ENCODE data around the gene ZNF236. TPM values are rescaled to one million over a fixed set of nuclear protein-coding genes. Genes with fewer than 3 reads are reported as not detected.

ZNF236 gene
- total RNA-seq, 1 donor from 2014 or later = 11.5 TPM

GRCh38 chr18:76914314-76914713, 92.0 kb downstream of the ZNF236 start:
- no peak overlapping the region for H2AFZ ChIP-seq (replicated peaks)
- no peaks in the 10 kb centered on the region for H3K9me3 Mint-ChIP-seq

GRCh38 chr18:76914796-76915195, 92.4 kb downstream of the ZNF236 start:
- no peak overlapping the region for H3K4me3 ChIP-seq
- H3K4me2 ChIP-seq = no peak overlapping the region
- H3K4me3 Mint-ChIP-seq = no peak overlapping the region
- H3K4me1 Mint-ChIP-seq = no peaks in the 10 kb centered on the region
- peaks cover 16% of the 10 kb centered on the region for H3K36me3 Mint-ChIP-seq
- no peaks in the 10 kb centered on the region for H3K4me1 ChIP-seq
- no peaks in the 10 kb centered on the region for H4K20me1 ChIP-seq (ENCODE audit: low read depth)
- no peak for TF ChIP-seq EZH2 (IDR thresholded peaks at IDR 0.05)
- no peak for TF ChIP-seq CTCF (IDR thresholded peaks at IDR 0.05)
- TF ChIP-seq EZH2phosphoT487 (IDR thresholded peaks at IDR 0.05) = no peak
- H3K27me3 Mint-ChIP-seq (ENCODE audit: insufficient read depth, low read depth) = no peaks in the 10 kb centered on the region
- H3K9ac ChIP-seq = no peak overlapping the region
- H3K27me3 ChIP-seq = no peaks in the 10 kb centered on the region
- H3F3A ChIP-seq (ENCODE audit: low read depth) = no peaks in the 10 kb centered on the region
- no peak overlapping the region for H2AFZ ChIP-seq (replicated peaks)
- H3K9me3 Mint-ChIP-seq = no peaks in the 10 kb centered on the region
- no peaks in the 10 kb centered on the region for H3K79me2 ChIP-seq (ENCODE audit: low read depth)
- no peaks in the 10 kb centered on the region for H3K36me3 ChIP-seq
- H3K27ac ChIP-seq = no peak overlapping the region
- no peaks in the 10 kb centered on the region for H3K9me3 ChIP-seq (ENCODE audit: low read depth)
- H3K27ac Mint-ChIP-seq = no peak overlapping the region
- no peak for DNase-seq (ENCODE audit: low spot score)

More at GRCh38 chr18:76914314-76914713, 92.0 kb downstream of the ZNF236 start:
- H3K9me3 ChIP-seq (ENCODE audit: low read depth) = no peaks in the 10 kb centered on the region
- TF ChIP-seq EZH2 (IDR thresholded peaks at IDR 0.05) = no peak
- no peaks in the 10 kb centered on the region for H3K27me3 ChIP-seq
- H3K4me2 ChIP-seq = no peak overlapping the region
- no peaks in the 10 kb centered on the region for H3K4me1 ChIP-seq
- no peaks in the 10 kb centered on the region for H4K20me1 ChIP-seq (ENCODE audit: low read depth)
- Mint-ChIP-seq H3K4me1 (no peaks in the 10 kb centered on the region), H3K27me3 (ENCODE audit: insufficient read depth, low read depth) (no peaks in the 10 kb centered on the region), H3K36me3 (peaks cover 13% of the 10 kb centered on the region), H3K4me3 (no peak overlapping the region), H3K27ac (no peak overlapping the region)
- H3K9ac ChIP-seq = no peak overlapping the region
- H3K79me2 ChIP-seq (ENCODE audit: low read depth) = no peaks in the 10 kb centered on the region
- H3K36me3 ChIP-seq = no peaks in the 10 kb centered on the region
- no peak for DNase-seq (ENCODE audit: low spot score)
- no peak overlapping the region for H3K4me3 ChIP-seq
- H3K27ac ChIP-seq = no peak overlapping the region
- H3F3A ChIP-seq (ENCODE audit: low read depth) = no peaks in the 10 kb centered on the region

GRCh38 chr18:76915456-76915855, 93.1 kb downstream of the ZNF236 start:
- H3K27me3 ChIP-seq = no peaks in the 10 kb centered on the region
- H3K9me3 ChIP-seq (ENCODE audit: low read depth) = no peaks in the 10 kb centered on the region
- Mint-ChIP-seq H3K27ac (no peak overlapping the region), H3K36me3 (peaks cover 16% of the 10 kb centered on the region), H3K4me1 (no peaks in the 10 kb centered on the region), H3K9me3 (no peaks in the 10 kb centered on the region), H3K4me3 (no peak overlapping the region), H3K27me3 (ENCODE audit: insufficient read depth, low read depth) (no peaks in the 10 kb centered on the region)
- no peaks in the 10 kb centered on the region for H3K36me3 ChIP-seq
- no peak overlapping the region for H3K9ac ChIP-seq
- no peak overlapping the region for H3K4me2 ChIP-seq
- no peak overlapping the region for H3K27ac ChIP-seq
- no peaks in the 10 kb centered on the region for H3K4me1 ChIP-seq
- no peak overlapping the region for H3K4me3 ChIP-seq
- no peak for DNase-seq (ENCODE audit: low spot score)
- no peaks in the 10 kb centered on the region for H3K79me2 ChIP-seq (ENCODE audit: low read depth)
- no peaks in the 10 kb centered on the region for H4K20me1 ChIP-seq (ENCODE audit: low read depth)
- no peaks in the 10 kb centered on the region for H3F3A ChIP-seq (ENCODE audit: low read depth)
- H2AFZ ChIP-seq (replicated peaks) = no peak overlapping the region
- TF ChIP-seq EZH2phosphoT487 (IDR thresholded peaks at IDR 0.05) = no peak
- TF ChIP-seq EZH2 (IDR thresholded peaks at IDR 0.05) = no peak
- no peak for TF ChIP-seq CTCF (IDR thresholded peaks at IDR 0.05)

- Histone ChIP-seq H4K20me1 (ENCODE audit: low read depth) (no peaks in the 10 kb centered on the region), H2AFZ (replicated peaks) (no peak overlapping the region), H3K27me3 (no peaks in the 10 kb centered on the region), H3K79me2 (ENCODE audit: low read depth) (no peaks in the 10 kb centered on the region), H3K36me3 (peaks cover 5% of the 10 kb centered on the region), H3K4me3 (no peak overlapping the region), H3K9me3 (ENCODE audit: low read depth) (no peaks in the 10 kb centered on the region), H3K9ac (no peak overlapping the region), H3F3A (ENCODE audit: low read depth) (no peaks in the 10 kb centered on the region), H3K4me1 (no peaks in the 10 kb centered on the region), H3K4me2 (no peak overlapping the region), H3K27ac (no peak overlapping the region)
- TF ChIP-seq EZH2phosphoT487 (IDR thresholded peaks at IDR 0.05) (no peak), CTCF (IDR thresholded peaks at IDR 0.05) (no peak), EZH2 (IDR thresholded peaks at IDR 0.05) (no peak)
- Mint-ChIP-seq H3K9me3 (no peaks in the 10 kb centered on the region), H3K36me3 (peaks cover 19% of the 10 kb centered on the region), H3K27me3 (ENCODE audit: insufficient read depth, low read depth) (no peaks in the 10 kb centered on the region), H3K4me3 (no peak overlapping the region), H3K4me1 (no peaks in the 10 kb centered on the region), H3K27ac (no peak overlapping the region)
- DNase-seq (ENCODE audit: low spot score) = no peak
Measured at GRCh38 chr18:76920974-76921373, 98.6 kb downstream of the ZNF236 start.

Data from neural progenitor cell (in vitro differentiated cells).